HG03460 (cell line): ENCODE results near the gene UQCRFS1.

Experiments
- ATAC-seq: cut with Tn5 transposase; IDR thresholded peaks from one replicate; pipeline ENCODE4 v1.9.1; 2021; ENCODE audit not compliant: unreplicated experiment

UQCRFS1 gene

DNA sequence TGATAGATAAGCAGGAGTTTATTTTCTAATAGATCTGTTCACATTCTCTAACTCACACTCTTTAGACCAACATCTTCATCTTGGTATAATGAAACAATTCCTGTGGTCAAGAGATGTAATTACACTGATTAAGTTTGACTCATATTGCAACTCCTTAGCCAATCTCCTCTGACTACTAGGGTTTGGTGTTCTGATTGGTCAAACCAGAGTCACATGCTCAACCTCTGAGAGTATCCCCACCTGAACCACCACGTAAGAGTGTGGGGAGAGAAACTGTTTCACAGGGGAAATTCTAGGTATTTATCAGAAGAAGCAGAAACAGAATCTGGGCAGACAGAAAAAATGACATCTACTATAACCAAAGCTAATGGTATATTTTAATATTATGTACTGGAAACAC lies 42.4 kb downstream of the UQCRFS1 start:
- no peak for ATAC-seq

DNA sequence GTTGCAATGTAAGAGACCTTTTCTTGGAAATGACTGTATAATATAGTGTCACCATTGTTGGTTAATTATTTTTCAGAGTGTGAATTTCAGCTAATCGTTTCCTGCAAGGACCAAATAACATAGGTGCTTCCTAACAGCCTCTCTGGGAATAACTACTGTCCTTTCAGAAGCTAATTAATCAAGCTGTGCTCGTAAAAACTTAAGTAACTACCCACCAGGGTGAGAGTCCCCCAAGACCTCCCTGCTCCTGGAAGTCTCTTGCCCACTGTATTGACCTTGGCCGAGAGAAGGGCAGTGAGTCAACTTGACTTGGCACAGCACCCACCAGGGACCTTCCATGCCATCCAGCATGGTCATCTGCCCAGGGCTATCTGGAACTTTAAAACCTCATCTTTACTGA lies 50.3 kb downstream of the UQCRFS1 start:
- ATAC-seq = no peak

DNA sequence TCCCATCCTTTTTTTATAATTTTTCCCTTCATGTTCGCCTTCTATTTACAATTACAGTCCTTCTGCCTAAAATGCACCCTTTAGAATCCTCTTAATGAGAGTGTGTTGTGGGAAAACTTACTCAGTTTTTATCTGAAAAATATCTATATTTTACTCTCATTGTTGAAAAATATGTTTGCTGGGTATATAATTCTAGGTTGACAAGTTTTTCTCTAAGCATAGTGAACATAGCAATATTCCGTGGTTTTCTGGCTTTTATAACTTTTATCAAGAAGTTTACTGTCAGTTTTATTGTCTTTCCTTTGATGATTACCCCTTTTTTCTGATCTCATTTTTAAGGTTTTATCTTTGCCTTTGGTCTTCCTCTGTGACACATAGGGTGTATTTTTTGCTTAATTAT lies 57.3 kb downstream of the UQCRFS1 start:
- ATAC-seq = no peak
